ENCODE data around the gene CREBBP.

Gene CREBBP

GRCh38 chr16:3797904-3798811 lies 82.4 kb downstream of the CREBBP start:
- DNase-seq (ENCODE audit: low spot score), result no peak

GRCh38 chr16:3797473-3797872 lies 83.0 kb downstream of the CREBBP start:
- DNase-seq (ENCODE audit: low spot score), result no peak

DNA sequence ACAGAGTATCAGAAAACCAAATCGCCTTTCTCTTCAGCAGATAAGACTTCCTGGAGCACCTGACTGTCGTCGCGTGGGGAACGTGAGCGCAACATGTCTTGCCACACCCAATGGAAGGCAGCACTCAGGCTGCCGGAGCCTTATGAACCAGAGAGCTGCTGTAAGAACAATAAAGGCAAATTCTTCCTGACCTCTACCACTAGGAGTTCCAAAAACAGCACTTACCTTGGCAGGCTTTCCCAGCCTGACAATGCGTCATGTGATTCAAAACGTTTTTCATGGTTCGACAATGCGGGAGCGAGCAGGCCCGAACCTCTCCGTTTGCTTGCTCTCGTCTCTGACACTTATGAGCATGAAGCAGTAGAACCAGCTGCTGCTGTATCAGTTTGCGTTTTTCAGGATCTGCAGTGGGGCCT lies 87.3 kb downstream of the CREBBP start:
- peak; percentile 30 for DNase-seq (ENCODE audit: low spot score)

- DNase-seq (ENCODE audit: low spot score), result no peak
These were observed 88.0 kb downstream of the CREBBP start for GRCh38 chr16:3792472-3793012.

- no peak for DNase-seq (ENCODE audit: low spot score)
These were observed 88.8 kb downstream of the CREBBP start for GRCh38 chr16:3791701-3792100.

DNA sequence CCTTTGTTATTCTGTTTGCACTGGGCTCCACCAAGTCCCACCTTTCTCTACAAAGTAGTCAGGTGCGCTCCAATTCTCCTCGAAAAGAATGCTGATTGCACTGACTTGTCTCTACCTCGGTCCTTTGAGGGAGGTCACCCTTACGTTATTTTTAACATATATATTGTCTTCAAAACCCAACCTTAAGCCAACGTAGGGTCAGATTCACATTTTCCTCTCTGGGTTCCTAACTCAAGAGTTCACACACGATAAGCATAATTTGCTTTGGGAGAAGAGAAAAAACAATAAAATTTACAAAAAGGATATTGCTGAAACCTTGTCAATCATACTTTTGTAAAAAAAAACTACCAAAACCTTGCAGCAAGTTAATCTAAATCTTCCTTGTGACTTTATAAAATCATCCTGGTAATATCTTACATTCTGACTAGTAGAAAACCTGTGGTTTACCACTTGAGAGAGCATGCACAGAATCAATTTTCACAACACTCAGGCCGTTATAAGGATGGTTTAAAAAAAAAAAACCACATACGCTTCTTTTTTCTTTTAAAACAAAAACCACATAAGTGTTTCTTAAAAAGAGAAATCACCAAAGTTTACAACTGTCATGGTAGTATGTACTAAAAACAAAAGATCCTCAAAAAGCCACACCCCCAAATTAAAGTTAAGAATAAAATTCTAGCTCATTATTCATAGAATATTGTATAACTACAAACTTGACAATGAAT lies 91.0 kb downstream of the CREBBP start:
- no peak for DNase-seq (ENCODE audit: low spot score)

DNA sequence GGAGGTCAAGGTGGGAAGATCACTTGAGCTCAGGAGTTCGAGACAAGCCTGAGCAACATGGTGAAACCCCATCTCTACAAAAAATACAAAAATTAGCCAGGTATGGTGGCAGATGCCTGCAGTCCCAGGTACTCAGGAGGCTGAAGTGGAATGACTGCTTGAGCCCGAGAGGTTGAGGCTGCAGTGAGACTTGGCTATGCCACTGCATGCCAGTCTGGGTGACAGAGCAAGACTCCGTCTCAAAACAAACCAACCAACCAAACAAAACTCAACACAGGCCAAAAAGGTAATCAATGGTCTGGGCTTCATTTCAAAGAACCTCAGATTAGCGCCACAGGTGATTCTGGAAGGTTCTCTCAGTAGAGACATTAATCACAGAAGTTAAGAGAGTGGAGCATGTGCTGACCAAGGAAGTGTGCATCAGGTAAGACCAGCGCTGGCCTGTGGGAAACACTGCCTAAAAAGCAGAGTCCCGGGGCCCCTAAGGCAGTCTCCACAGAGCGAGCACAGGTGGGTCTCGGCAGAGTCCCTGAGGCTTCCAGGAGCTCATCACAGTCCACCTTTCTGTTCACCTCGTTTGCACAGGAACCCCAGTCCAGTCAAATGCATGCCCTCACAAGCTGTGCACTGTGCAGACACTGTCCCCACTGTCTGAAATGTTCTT lies 91.7 kb downstream of the CREBBP start:
- DNase-seq (ENCODE audit: low spot score), result no peak

DNA sequence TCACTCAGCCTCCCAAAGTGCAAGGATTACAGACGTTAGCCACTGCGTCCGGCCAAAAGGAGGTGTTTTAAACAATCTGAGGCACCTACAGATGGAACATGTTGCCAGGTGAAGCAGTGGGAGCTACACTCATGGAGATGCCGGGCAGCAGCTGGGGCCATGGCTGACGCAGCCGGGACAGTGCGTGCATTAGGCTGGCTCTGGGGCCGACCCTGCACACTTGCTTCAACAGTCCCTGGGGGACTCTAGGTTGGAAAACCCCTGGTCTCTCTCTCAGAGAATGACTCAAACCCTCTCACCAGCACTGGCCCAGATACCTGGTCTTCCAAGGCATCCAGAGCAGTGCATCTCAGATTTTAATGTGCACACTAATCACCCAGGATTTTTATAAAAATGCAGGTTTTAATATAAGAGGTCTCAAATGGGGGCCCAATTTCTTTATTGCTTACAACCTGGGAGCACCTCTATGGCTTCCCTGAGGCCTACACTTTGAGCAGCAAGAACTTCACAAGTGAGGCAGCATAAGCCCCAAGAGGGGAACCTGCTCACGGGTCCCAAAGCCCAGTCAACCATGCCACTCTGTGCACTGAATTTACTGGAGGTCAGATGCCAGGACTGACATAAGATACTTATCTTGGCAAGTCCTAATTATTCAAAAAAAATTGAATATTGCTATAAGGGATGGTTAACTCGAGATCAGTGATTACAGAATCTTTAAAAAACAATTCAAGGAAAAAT lies 92.4 kb downstream of the CREBBP start:
- DNase-seq (ENCODE audit: low spot score), result no peak

GRCh38 chr16:3785413-3785812 lies 95.1 kb downstream of the CREBBP start:
- DNase-seq (ENCODE audit: low spot score), result no peak

- DNase-seq (ENCODE audit: low spot score), result no peak
These were observed 97.0 kb downstream of the CREBBP start for GRCh38 chr16:3783516-3783915.

DNA sequence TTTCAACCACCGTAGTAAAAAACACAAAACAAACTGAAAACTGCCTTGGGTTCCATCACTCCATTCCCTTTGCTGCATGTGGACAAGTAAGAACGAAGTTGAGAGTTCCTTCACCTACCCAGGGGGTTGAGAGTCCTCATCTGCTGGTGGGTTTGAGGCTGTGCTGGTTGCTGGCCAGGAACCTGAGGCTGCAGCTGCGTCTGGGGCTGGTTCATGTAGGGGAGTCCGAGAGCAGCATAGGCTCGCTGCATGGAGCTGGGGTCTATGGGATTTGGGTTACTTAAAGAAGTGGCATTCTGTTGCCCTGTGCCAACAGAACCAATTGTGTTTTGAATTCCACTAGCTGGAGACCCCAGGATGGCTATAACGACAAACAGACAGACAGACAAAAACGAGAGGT lies 97.9 kb downstream of the CREBBP start:
- DNase-seq (ENCODE audit: low spot score), result no peak

DNA sequence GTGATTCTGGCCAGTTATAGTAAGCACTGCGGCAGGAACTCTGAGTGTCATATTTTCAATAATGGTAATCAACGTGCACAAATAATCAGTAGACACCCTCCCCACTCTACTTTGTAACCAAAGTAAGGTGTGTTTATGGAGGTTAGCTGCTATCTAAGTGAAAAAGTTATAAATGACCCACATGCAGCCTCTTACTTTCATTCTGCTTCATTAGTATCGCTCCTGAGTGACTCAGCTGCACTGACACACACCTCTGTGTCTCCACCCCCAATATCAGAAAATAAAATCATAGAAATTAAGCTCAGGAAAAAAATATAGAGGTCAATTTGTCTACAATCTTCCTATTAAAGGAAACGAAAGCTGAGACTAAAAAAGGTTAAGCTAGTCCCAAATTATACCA lies 99.1 kb downstream of the CREBBP start:
- DNase-seq (ENCODE audit: low spot score), result no peak

DNA sequence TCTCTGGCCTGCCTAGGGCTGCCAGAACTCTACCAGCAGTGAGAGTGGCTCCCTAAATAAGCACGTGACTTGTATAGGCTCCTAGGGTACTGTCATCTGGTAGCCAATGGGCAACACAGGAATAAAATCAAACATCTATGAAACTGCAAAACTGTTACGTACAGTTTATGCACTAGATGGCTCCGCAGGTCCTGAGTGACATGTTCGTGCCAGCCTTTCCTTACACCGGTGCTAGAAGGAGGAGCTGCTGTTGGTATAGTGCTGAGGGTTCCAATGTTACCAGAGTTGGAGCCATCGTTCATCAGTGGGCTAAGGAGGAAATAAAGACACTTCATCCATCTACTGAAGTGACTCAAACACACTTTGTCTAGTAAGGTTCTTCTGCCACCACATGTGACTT lies 99.9 kb downstream of the CREBBP start:
- no peak for DNase-seq (ENCODE audit: low spot score)

GRCh38 chr16:3776316-3776715 lies 104.2 kb downstream of the CREBBP start:
- no peak for DNase-seq (ENCODE audit: low spot score)

GRCh38 chr16:3774819-3775218 lies 105.7 kb downstream of the CREBBP start:
- DNase-seq (ENCODE audit: low spot score), result no peak

DNA sequence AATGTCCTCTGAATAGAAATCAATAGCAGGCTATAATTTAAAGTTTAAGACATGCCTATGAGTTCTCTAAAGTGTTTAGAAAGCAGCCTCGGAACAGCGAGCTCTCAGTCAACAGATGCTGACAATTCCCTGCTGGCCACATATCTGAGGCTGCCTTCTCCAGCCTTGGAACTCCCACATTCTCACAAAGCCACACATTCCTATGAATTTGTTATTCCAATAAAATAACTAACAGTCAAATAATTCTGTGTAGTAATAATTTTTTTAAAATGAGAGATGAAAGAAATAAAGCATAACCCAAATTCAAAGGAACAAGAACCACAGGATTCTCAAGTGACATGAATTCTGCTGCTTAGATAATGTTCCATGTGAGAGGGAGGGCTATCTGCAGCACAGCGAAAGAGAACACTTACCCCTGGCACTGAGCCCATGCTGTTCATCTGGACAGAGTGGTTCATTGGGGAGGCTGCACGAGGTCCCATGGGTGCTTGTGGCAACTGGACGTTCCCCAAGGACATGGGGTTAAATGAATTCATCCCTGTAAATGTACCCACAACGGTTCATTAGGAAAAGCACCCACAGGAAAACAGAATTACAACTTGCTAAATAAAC lies 106.3 kb downstream of the CREBBP start:
- DNase-seq (ENCODE audit: low spot score), result peak; percentile 63

DNA sequence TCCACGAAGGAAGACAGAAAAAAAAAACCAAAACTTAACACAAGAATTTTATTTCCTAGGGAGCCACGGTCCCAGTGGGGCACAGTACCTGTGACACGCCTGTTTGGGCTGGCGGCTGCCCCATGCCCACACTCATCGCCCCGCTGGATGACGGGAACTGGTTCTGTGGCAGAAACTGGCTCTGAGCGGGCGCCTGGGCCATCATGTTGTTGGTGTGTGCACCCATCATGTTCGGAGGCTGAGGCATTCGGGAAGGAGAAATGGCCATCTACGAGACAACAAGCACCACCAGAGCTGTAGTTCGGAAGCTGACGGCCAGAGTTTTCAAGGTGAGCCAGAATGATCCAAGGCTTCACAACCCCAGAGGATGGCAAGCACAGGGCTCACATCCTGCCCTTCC lies 106.8 kb downstream of the CREBBP start:
- DNase-seq (ENCODE audit: low spot score), result no peak

GRCh38 chr16:3771513-3771912 lies 109.0 kb downstream of the CREBBP start:
- no peak for DNase-seq (ENCODE audit: low spot score)

- DNase-seq (ENCODE audit: low spot score), result no peak
These were observed 110.0 kb downstream of the CREBBP start for GRCh38 chr16:3770530-3770929.

DNA sequence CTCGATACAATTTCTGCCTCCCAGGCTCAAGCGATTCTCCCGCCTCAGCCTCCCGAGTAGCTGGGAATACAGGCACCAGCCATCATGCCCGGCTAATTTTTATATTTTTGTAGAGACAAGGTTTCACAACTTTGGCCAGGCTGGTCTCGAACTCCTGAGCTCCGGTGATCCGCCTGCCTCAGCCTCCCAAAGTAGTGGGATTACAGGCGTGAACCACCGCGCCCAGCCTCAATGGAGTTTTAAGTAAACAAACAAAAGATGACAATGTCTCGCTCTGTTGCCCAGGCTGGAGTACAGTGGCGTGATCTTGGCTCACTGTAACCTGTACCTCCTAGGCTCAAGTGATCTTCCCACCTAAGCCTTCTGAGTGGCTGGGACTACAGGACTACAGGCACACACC lies 110.6 kb downstream of the CREBBP start:
- DNase-seq (ENCODE audit: low spot score), result no peak

DNA sequence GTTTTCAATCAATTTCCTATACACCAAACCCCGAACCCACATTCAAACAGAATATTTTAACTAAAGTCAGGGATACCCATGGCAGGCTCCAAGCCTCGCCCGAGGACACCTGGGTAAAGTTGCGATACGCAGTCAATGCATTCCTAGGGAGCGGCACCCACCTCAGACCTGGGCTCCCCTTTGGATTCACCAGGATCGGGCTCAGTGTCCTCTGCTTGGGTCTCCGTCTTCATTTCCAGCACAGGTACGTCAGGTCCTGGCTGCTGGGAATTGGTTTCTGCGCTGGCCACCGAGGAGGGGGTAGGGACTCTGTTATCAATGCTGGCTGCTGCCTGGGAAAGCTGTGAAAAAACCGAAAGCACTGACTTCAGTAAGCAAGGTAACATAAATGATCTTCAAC lies 111.5 kb downstream of the CREBBP start:
- DNase-seq (ENCODE audit: low spot score), result no peak

Data from AG20443 (cell line).